Tibial nerve (tissue), 4 donors: Measurements from ENCODE around the gene ARRB1. TPM values are rescaled to one million over a fixed set of nuclear protein-coding genes. Genes with fewer than 3 reads are reported as not detected.

Source experiments
- DNase-seq, 2 donors: peaks; one replicate each; pipeline ENCODE4 v3.0.0-alpha.2; 2019; ENCODE audit warnings: low spot score in 2 of 2
- H3K27ac ChIP-seq, 4 donors: fragments of 200-600 bp; sonication (generic) in 3 of 4; one replicate each; pipeline ENCODE4 v1.5.1; 2017 to 2019; ENCODE audit warnings: mild to moderate bottlenecking in 1 of 4
- H3K27me3 ChIP-seq, 2 donors: fragments of 200-600 bp; sonication (generic) in 1 of 2; one replicate each; pipeline versions ENCODE4 v1.5.1 to v1.6.0; 2017 to 2019
- H3K36me3 ChIP-seq, 3 donors: fragments of 200-600 bp; sonication (generic); one replicate each; pipeline ENCODE4 v1.5.1; 2018 to 2019
- H3K4me1 ChIP-seq, 4 donors: fragments of 200-600 bp; sonication (generic) in 3 of 4; one replicate each; pipeline ENCODE4 v1.5.1; 2017 to 2019
- H3K4me3 ChIP-seq, 4 donors: fragments of 200-600 bp; sonication (generic) in 3 of 4; one replicate each; pipeline ENCODE4 v1.5.1; 2017 to 2019; ENCODE audit warnings: mild to moderate bottlenecking in 1 of 4, moderate library complexity in 1 of 4
- H3K9me3 ChIP-seq, 4 donors: fragments of 200-600 bp; sonication (generic) in 3 of 4; one replicate each; pipeline ENCODE4 v1.5.1; 2017 to 2019
- EP300 ChIP-seq, 2 donors: sonication (generic); formaldehyde crosslinking; IDR thresholded peaks; one replicate each; pipeline ENCODE4 v1.6.1; 2017; ENCODE audit warnings: antibody characterized with exemption in 2 of 2, mild to moderate bottlenecking in 1 of 2
- POLR2A ChIP-seq, 2 donors: fragments of 450-650 bp; IDR thresholded peaks; one replicate each; pipeline ENCODE4 v1.6.1; 2017; ENCODE audit warnings: antibody characterized with exemption in 2 of 2, mild to moderate bottlenecking in 2 of 2, moderate library complexity in 2 of 2
- WGBS, 2 donors: methylation state at CpG; one replicate each; pipeline ENCODE4 v1.1.5; 2018; 5-methylcytosine and 5-hydroxymethylcytosine counted together
- small RNA-seq: library from RNA; depleted of rRNA; stranded (forward); fragments of <200 nt; gene quantifications from one replicate; pipeline ENCODE3, GENCODE V24; 2016
- total RNA-seq, 4 donors: library from RNA; depleted of rRNA; stranded (reverse); fragments of >200 nt; gene quantifications; one replicate each; pipeline ENCODE4 v1.1.0, GENCODE V29; 2016
- TF ChIP-seq, protein P1 (sequence below), 5 experiments: fragments of 200-600 bp in 3 of 5; fragments of 450-650 bp in 2 of 5; sonication (generic) in 3 of 5; IDR thresholded peaks; one replicate each; pipeline ENCODE4 v1.5.1; 2016 to 2019; ENCODE audit warnings: antibody characterized with exemption in 5 of 5, mild to moderate bottlenecking in 3 of 5, moderate library complexity in 2 of 5

The ARRB1 gene
- total RNA-seq, 4 donors from 2014 or later, result 38.2 to 68.1 (median 45.8) TPM

DNA sequence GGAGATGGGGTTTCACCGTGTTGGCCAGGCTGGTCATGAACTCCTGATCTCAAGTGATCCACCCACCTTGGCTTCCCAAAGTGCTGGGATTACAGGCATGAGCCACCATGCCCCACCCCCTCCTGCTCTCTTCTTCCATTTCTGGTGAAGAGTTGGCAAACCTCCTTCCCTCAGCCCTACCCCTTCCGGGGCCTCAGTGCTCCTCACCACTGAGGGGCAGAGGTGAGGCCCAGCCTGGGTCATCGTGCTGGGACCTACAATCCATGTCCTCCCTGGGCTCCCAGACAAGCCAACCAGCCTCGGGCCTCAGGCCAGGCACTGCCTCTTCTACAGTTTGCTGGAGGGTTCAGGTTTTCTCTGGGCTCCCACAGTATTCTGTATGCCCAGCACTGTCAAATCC lies 125.7 kb downstream of the ARRB1 start:
- no peak overlapping the region for H3K27ac ChIP-seq
- no peaks in the 10 kb centered on the region for H3K27me3 ChIP-seq
- no peaks in the 10 kb centered on the region for H3K36me3 ChIP-seq
- no peak for DNase-seq
- no peaks in the 10 kb centered on the region for H3K9me3 ChIP-seq
- TF ChIP-seq, protein P1, sequence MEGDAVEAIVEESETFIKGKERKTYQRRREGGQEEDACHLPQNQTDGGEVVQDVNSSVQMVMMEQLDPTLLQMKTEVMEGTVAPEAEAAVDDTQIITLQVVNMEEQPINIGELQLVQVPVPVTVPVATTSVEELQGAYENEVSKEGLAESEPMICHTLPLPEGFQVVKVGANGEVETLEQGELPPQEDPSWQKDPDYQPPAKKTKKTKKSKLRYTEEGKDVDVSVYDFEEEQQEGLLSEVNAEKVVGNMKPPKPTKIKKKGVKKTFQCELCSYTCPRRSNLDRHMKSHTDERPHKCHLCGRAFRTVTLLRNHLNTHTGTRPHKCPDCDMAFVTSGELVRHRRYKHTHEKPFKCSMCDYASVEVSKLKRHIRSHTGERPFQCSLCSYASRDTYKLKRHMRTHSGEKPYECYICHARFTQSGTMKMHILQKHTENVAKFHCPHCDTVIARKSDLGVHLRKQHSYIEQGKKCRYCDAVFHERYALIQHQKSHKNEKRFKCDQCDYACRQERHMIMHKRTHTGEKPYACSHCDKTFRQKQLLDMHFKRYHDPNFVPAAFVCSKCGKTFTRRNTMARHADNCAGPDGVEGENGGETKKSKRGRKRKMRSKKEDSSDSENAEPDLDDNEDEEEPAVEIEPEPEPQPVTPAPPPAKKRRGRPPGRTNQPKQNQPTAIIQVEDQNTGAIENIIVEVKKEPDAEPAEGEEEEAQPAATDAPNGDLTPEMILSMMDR (IDR thresholded peaks at IDR 0.05), result no peak
- TF ChIP-seq EP300 (IDR thresholded peaks at IDR 0.05) (no peak), POLR2A (IDR thresholded peaks at IDR 0.05) (no peak)
- 48 to 59% methylated on average over 4 of the region's 4 CpGs for WGBS, 2 donors
- no peak overlapping the region for H3K4me3 ChIP-seq
- H3K4me1 ChIP-seq, result no peaks in the 10 kb centered on the region

DNA sequence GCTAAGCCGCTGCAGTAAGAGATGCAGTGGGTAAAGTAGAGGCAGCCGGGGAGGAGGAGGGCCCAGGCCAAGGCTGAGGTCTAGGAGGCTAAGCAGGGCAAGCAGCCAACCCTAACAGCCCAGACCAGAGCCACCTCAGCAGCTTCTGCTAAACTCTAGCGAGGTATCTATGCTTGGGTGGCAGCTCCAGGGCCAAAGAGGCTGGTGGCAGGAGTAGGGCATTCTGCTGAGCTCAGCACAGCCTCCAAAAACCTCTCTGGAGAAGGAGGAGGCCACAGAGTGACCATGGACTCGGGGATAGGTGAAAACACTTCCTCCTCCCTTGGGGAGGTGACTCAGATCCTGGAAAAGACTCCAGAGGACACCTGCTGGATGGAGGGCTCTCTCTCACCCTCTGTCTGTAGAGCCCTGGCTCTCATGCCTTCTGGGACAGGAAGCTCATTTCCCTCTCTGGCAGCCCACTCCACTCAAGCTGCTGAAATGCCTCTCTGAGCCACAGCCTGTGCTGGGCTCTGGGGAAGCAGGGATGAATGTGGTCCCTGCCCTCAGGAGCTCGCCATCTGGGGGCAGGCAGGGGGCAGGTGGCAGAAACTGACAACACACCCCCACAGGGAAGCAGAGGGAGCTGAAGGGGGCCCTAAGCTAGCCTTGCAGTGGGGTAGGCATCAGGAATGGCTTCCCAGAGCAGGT lies 127.4 kb downstream of the ARRB1 start:
- Histone ChIP-seq H3K9me3 (no peaks in the 10 kb centered on the region), H3K27ac (no peak overlapping the region), H3K27me3 (no peaks in the 10 kb centered on the region), H3K4me3 (no peak overlapping the region), H3K4me1 (no peaks in the 10 kb centered on the region), H3K36me3 (no peaks in the 10 kb centered on the region)
- WGBS, 2 donors, result 43 to 57% methylated on average over 5 of the region's 5 CpGs
- no peak for DNase-seq
- TF ChIP-seq EP300 (IDR thresholded peaks at IDR 0.05) (no peak), POLR2A (IDR thresholded peaks at IDR 0.05) (no peak)
- TF ChIP-seq, protein P1 (IDR thresholded peaks at IDR 0.05), result no peak

GRCh38 chr11:75219869-75220268 lies 131.6 kb downstream of the ARRB1 start:
- no peak for DNase-seq
- 47 to 50% methylated on average over 2 of the region's 2 CpGs for WGBS, 2 donors

GRCh38 chr11:75214843-75215242 lies 136.6 kb downstream of the ARRB1 start:
- no peaks in the 10 kb centered on the region for H3K9me3 ChIP-seq
- H3K36me3 ChIP-seq, result no peaks in the 10 kb centered on the region
- H3K4me1 ChIP-seq, result no peaks in the 10 kb centered on the region
- H3K4me3 ChIP-seq, result no peak overlapping the region
- no peaks in the 10 kb centered on the region for H3K27me3 ChIP-seq
- TF ChIP-seq EP300 (IDR thresholded peaks at IDR 0.05), result no peak
- no peak overlapping the region for H3K27ac ChIP-seq
- no peak for DNase-seq

More at GRCh38 chr11:75219869-75220268, 131.6 kb downstream of the ARRB1 start:
- TF ChIP-seq, protein P1 (IDR thresholded peaks at IDR 0.05), result no peak
- TF ChIP-seq POLR2A (IDR thresholded peaks at IDR 0.05), result no peak
- TF ChIP-seq EP300 (IDR thresholded peaks at IDR 0.05), result no peak
- Histone ChIP-seq H3K36me3 (no peaks in the 10 kb centered on the region), H3K27ac (no peak overlapping the region), H3K4me3 (no peak overlapping the region), H3K27me3 (no peaks in the 10 kb centered on the region), H3K9me3 (no peaks in the 10 kb centered on the region), H3K4me1 (no peaks in the 10 kb centered on the region)

- no peaks in the 10 kb centered on the region for H3K4me1 ChIP-seq
- no peak overlapping the region for H3K4me3 ChIP-seq
- H3K36me3 ChIP-seq, result no peaks in the 10 kb centered on the region
- H3K27me3 ChIP-seq, result no peaks in the 10 kb centered on the region
- H3K27ac ChIP-seq, result no peak overlapping the region
- WGBS, 2 donors, result 1 to 4% methylated on average over 8 of the region's 8 CpGs
- H3K9me3 ChIP-seq, result no peaks in the 10 kb centered on the region
- TF ChIP-seq, protein P1 (IDR thresholded peaks at IDR 0.05), result no peak
- TF ChIP-seq EP300 (IDR thresholded peaks at IDR 0.05) (no peak), POLR2A (IDR thresholded peaks at IDR 0.05) (no peak)
- DNase-seq, result peak; percentile 63 to 84
Measured at GRCh38 chr11:75214411-75214821, 137.0 kb downstream of the ARRB1 start.

Small RNA genes lying within 50 kb of the gene (small RNA-seq; reads per million reads assigned to genes)
- gene MIR326 (1.2 reads per million, percentile 32 among the genes with 10 or more reads in this experiment), gene SNORD15A (not detected)

Other genes with a start within 250 kb of the ARRB1 start
- gene SLCO2B1, start 200.6 kb downstream of the ARRB1 start, total RNA-seq, result 100 to 1,000 TPM in 1 of 4 donors, 10 to 100 TPM in 3; 50.4 to 160 (median 66.3) TPM
- gene TPBGL, start 110.9 kb downstream of the ARRB1 start, total RNA-seq, result 1 to 10 TPM in 3 of 4 donors, not detected in 1; 1.0 to 1.5 (median 1.1) TPM
- 1,000 to 10,000 TPM; 1,012 to 1,395 (median 1,115) TPM for gene RPS3, start 47.9 kb upstream of the ARRB1 start, total RNA-seq
- 10 to 100 TPM in 1 of 4 donors, 1 to 10 TPM in 3; 3.0 to 11.1 (median 6.6) TPM for gene KLHL35, start 81.5 kb upstream of the ARRB1 start, total RNA-seq
- 100 to 1,000 TPM in 2 of 4 donors, 10 to 100 TPM in 2; 92.2 to 122 (median 101) TPM for gene GDPD5, start 174.3 kb upstream of the ARRB1 start, total RNA-seq
- gene SERPINH1, start 210.6 kb upstream of the ARRB1 start, total RNA-seq, result 100 to 1,000 TPM; 151 to 358 (median 184) TPM